ENCODE data around the gene R3HDM2. TPM values are rescaled to one million over a fixed set of nuclear protein-coding genes. Genes with fewer than 3 reads are reported as not detected.

The R3HDM2 gene
- total RNA-seq, 2 donors from 2014 or later: 47.6 to 66.5 TPM

DNA sequence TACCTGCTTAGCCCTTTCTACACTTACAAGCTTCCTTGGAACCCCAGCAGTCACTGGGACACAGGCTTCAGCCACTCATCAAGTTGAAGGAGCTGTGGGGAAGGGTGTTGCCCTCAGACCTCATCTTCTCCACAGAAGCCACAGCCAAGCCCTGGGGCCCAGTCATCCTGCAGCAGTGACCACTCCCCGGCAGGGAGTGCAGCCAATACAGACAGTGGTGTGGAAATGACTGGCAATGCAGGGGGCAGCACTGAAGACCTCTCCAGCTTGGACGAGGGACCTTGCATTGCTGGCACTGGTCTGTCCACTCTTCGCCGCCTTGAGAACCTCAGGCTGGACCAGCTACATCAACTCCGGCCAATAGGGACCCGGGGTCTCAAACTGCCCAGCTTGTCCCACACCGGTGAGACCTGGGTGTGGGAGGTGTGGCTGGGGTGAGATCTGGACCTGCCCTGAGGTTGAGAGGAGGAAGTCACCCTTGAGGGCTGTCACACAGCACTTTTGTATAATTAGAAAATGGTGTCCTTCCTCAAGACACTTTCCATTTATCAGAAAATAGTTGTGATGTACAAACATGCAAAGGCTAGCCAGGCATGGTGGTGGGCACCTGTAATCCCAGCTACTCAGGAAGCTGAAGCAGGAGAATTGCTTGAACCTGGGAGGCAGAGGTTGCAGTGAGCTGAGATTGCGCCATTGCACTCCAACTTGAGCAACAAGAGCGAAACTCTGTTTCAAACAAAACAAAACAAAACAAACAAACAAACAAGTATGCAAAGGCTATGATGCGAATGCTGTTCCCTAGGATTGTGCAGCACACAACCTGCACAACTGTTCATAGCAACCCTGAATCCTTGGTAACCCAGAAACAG, 38.7 kb upstream of the R3HDM2 start:
- intact Hi-C loops (cut with DNase I): no loop called here
- ATAC-seq: no peak
- no peak for DNase-seq

DNA sequence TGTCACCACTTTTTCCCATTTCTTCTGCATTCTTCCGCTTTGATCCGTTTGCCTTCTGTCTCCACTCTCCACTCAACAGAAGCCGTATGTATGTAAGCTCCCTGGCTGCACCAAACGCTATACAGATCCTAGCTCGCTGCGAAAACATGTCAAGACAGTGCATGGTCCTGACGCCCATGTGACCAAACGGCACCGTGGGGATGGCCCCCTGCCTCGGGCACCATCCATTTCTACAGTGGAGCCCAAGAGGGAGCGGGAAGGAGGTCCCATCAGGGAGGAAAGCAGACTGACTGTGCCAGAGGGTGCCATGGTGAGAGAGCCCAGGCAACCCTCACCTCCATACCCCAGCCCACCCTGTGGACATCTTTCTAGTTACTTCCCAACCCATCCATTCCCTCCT, 37.1 kb upstream of the R3HDM2 start:
- intact Hi-C loops (cut with DNase I): no loop called here
- ATAC-seq (no peak), DNase-seq (no peak)

DNA sequence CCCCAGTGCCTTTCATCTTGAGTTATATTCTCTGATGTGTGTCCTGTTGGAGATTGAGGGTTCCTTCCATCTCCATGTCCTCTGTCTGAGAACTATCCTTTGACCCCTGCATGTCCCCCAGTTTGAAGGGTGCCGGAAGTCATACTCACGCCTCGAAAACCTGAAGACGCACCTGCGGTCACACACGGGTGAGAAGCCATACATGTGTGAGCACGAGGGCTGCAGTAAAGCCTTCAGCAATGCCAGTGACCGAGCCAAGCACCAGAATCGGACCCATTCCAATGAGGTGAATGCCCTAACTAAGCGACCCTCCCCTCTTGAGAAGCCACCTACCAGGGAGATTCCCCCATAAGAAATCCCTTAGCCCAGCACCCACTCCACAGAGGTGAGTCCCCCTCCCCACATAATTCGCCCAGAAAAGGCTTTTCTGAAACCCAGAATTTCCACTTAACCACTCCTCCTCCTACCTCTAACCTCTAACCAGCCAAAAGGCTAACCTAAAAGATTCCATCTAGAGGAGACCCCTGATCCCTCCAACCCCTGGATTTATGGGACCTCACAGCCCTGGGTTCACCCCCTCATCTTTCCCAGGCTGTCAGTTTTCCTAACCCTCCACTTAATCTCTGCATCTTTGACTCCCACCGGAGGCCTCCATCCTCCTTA, 36.5 kb upstream of the R3HDM2 start:
- no peak for ATAC-seq
- intact Hi-C loops (cut with DNase I): no loop called here
- no peak for DNase-seq

DNA sequence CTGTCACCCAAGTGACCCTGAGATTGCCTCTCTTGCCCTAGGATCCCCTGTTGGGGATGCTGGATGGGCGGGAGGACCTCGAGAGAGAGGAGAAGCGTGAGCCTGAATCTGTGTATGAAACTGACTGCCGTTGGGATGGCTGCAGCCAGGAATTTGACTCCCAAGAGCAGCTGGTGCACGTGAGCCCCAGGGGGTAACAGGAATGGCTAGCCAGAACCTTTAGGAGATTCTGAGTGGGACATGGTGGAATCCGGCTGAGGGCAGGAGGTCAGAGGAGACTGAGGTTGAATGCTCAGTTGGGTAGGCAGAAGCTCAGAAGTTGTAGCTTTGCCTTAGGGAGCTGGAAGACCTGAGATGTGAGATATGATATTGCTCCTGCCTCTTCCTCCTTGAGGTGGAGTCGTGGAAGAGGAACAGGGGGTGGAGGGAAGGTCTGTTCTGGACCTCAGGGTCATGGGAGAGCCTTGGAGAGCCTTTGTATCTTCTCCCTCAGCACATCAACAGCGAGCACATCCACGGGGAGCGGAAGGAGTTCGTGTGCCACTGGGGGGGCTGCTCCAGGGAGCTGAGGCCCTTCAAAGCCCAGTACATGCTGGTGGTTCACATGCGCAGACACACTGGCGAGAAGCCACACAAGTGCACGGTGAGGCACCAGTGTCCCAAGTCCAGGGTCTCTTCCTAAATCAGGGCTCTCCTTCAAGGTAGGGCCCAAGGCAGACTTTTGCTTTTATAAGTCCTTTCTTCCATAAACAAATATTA, 35.1 kb upstream of the R3HDM2 start:
- intact Hi-C loops (cut with DNase I): no loop called here
- no peak for DNase-seq
- ATAC-seq: no peak

DNA sequence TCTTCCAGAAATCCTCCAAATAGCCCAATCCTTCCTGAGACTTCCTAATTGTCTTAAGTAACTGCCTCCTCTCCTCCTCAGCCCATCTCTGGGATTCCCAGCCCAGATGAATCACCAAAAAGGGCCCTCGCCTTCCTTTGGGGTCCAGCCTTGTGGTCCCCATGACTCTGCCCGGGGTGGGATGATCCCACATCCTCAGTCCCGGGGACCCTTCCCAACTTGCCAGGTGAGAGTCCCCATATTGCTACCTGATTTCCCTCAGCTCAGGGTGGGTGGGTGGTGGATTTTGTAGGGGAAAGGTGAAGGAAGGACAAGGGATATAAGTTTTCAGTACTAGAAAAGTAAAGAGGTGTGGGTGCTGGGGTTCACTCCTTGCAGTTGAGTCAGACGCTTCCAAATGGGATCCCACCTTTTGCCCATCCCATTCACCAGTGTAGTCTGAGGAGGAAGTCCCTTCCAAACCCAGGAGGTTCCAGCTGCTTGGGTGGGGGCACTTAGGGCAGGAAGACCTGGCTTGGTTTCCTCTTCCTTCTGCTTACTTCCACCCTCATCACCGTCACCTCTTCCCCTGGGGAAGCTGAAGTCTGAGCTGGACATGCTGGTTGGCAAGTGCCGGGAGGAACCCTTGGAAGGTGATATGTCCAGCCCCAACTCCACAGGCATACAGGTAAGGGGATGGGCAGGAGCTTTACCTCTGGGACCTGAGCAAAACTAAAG, 34.3 kb upstream of the R3HDM2 start:
- no peak for ATAC-seq
- DNase-seq: no peak
- intact Hi-C loops (cut with DNase I): no loop called here

DNA sequence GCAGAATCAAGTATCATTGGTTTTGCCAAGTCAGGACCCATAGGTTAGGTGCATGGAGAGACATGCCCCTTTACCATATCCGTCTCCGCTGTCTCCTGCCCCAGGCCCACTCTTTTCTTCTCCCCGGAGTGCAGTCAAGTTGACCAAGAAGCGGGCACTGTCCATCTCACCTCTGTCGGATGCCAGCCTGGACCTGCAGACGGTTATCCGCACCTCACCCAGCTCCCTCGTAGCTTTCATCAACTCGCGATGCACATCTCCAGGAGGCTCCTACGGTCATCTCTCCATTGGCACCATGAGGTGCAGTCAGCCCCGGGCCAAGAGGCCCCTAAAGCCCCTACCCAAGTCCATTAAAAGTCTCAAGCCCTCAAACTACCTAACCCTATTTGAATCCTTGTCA, 33.7 kb upstream of the R3HDM2 start:
- ATAC-seq (no peak), DNase-seq (no peak)
- intact Hi-C loops (cut with DNase I): no loop called here

DNA sequence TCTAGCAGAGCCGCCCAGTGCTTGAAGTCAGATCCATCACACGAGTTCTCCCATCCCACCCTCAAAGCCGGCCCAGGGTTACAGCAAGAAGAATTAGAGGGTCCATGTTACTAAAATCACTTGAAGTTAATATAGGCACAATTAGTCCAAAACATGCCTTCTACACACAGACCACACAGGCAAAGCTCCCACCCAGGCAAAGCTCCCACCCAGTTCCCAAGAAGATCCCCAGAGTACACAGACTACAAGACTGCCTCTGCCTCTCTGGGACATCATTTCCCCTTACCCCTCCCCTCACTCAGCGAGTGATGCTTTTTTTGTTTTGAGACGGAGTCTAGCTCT, 32.0 kb upstream of the R3HDM2 start:
- ATAC-seq: no peak
- intact Hi-C loops (cut with DNase I): no loop called here
- no peak for DNase-seq

DNA sequence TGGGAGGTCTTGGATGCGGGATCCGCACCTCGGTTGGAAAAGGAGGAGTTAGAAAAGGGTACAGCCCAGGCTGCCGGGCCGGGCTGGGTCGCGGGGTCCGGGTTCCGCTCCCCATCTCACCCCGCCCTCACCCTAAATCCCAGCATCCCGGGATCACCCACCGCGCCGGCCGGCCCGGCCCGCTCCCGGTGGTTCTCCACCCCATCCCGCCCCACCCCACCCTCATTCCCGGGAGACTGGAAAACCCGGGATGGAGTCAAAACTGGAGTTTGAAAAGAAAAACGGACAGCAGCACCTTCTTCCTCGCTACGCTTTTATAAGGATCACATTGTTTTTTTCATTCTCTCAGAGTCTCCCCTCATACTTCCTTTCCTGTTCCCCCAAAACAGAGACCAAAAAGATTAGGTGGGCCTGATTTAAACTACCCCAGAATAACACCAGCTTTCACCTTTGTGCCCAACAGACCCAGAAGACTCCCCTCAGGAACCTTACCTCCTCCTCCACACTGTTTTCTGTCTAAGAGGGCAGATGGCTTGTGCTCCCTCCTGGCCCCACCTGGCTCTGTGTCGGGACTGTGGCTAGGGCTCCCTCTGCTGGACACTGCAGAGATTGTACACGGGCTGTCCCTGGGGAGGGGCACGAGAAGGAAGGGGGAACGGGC, 31.5 kb upstream of the R3HDM2 start:
- DNase-seq (peak; percentile 88), ATAC-seq (peak; percentile 73 to 76)
- intact Hi-C loops (cut with DNase I): no loop called here

DNA sequence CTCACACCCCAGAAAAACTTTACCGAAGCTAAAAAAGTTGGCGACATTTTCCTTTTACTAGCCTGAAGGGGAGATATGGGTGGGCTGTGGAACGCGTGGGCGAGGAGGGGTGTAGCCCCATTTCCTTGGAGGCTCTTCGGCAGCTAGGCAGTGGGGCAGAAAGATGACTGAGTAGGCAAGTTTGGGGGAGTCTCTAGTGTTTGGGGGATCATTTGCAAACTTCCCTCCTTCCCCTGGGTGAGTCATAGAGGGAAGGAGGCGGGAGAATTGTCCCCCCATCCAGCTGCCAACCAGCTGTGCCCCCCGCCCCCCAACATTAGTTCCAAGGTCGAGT, 31.0 kb upstream of the R3HDM2 start:
- intact Hi-C loops (cut with DNase I): no loop called here
- ATAC-seq: no peak
- DNase-seq: no peak

DNA sequence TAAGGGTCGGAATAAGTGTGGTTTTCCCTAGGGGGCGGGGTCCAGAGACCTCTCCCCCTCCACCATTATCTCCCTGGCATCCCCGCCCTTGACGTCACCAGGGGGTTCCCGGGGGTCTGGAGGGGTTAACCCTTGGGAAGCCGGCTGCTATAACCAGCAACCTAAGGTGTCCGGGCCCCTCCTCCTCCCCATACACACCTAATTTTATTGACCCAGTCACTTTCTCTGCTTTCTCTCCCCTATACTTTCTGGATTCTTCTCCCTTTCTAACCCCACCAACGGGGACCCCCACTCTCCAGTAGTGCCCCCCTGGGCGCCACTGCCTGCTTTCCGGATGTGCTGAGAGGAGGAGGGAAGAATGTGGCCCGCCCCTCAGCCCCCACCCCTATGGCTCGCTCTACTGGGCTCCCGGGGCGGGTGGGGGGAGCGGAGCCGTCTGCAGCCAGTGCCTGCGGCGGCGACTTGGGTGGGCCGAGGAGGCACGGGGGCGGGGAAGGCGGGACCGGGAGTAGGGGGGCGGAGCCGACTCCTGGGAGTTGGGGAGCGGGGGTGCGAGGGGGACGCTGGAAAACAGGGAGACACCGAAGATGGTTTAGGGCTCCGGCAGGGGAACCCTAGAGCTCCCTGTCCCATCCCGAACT, 30.6 kb upstream of the R3HDM2 start:
- DNase-seq: peak; percentile 74
- peak; percentile 35 to 64 for ATAC-seq
- intact Hi-C loops (cut with DNase I): no loop called here

DNA sequence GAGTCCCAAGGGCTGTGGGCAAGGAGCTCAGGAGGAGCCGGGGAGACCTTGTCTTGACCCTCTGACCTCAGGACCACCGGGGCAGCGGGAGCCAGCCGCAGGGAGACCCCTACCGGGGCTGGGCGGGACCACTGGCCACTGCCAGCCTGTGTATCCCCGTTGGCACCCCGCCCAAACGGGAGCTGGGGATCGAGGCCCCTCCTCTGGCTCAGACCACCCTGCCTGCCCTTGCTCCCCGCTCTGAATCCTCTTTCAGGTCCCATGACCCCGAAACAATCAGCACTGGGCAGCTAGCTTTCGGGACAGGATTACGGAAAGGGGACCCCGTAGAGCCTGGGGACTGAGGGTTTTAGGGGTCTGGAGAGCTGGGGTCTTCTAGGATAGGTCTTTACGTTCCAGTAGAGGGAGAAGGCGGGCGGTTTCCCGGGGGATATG, 30.0 kb upstream of the R3HDM2 start:
- DNase-seq: no peak
- intact Hi-C loops (cut with DNase I): no loop called here
- ATAC-seq: no peak

DNA sequence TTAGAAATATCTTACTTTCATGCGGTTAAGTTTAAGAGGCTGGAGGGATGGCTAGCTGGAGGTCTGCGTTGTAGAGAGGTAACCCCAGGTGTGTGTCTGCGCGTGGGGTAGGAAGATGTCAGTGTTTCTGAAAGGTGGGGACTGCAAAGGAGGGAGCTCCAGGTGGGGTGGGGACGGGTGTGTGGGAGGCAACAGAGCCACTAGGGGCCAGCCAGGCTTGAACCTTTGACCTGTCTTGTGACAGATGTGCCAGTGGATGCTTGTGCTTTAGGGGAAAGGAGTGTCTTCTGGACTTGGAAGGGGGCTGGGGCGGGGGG, 29.6 kb upstream of the R3HDM2 start:
- intact Hi-C loops (cut with DNase I): no loop called here
- no peak for DNase-seq
- ATAC-seq: no peak

DNA sequence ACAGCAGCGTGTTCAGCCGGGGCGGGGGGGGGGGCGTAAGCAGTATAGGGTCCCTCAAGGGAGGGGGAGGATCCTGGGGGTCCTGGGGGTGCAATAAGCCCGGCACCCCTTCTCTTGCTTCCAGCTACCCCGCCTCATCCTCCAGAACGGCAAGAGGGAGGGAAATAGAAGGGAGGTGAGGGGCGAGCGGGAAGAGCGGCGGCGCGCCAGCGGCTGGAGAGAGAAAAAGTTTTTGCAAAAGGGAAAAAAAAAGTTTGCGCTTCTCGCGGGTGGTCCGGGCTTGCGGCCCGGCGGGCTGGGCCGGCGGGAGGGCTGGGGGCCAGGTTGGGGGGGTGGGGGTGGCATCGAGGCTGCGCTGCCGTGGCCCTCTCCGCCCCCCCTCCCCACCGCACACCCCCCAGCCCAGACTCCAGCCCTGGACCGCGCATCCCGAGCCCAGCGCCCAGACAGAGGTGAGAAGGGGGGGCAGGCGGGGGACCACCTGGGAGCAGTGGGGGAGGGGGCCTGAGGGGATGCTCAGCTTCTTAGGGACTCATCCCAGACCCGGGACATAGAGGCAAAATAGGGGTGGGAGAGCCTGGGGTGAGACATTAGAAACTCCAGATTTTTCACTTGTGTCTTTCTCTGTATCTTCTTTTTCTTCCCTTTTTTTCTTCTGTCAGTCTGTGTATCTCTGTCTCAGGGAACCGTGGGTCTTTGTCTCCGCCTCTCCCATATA, 29.1 kb upstream of the R3HDM2 start, which contains the start of gene GLI1:
GLI1 (plus strand) TSS at position 36 of the 718 bp plus-strand sequence. CDS start 3,907 bp downstream, outside the sequence.
- ATAC-seq: peak; percentile 42 to 51
- DNase-seq: no peak
- intact Hi-C loops (cut with DNase I): loop anchor here in 1 of 2 donors (5.0 kb wide), 1 partner anchor 248 kb away; no protein-coding TSS in a partner anchor

DNA sequence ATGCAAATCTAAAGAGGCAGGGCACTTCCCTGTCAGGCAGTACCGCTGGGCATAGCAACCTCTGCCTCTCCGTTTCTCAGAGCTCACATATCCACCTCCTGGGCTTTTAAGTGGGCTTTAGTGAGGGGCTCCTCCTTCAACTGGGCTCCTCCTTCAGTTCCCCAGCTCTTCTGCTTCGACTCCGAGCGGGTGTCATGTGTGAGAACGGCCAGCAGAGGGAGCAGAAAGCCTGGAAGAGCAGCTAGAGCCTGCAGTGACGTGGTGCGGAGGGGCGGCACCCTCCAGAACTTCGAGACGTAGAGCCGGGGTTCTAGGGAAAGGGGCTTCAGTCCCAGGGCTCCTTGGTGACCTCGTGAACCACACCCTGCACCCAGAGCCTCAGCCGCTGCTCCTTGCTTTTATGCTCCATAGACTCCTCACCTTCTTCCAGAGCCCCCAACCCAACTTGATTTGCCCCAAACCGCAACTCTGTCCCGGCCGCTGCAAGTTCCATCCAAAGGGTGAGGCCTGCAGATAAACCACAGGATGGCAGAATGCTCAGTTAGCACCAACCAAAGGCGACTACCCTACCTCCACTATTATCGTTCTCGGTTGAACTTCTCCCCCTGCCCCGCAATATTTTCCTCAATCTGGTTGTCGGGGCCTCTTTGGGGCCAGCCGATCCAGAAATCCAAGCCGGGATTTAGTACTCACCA, 28.4 kb upstream of the R3HDM2 start:
- intact Hi-C loops (cut with DNase I): loop anchor here in 1 of 2 donors (5.0 kb wide), 1 partner anchor 247 kb away; no protein-coding TSS in a partner anchor
- ATAC-seq: peak; percentile 78

DNA sequence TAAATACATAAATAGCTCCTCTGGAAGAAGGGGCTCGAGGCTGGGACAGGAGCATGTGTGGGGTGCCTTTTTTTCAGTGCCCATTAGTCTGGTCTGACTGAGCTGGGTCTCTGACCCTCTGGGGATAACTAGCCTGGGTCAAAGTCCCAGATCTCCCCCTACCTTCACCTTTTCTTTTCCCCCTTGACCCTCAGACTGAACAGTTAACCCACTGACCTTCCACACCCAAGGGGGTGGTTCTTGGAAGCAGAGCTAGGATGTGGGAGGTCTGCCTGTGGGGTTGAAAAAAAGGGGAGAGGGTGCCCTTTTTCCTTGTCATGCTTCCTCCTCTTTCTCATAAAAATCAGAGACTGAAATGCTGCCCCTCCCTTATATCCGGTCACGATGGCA, 27.8 kb upstream of the R3HDM2 start:
- DNase-seq: no peak
- no peak for ATAC-seq
- intact Hi-C loops (cut with DNase I): loop anchor here in 1 of 2 donors (5.0 kb wide), 1 partner anchor 246 kb away; no protein-coding TSS in a partner anchor

More for the DNA sequence above, 28.4 kb upstream of the R3HDM2 start:
- peak; percentile 94 for DNase-seq

DNA sequence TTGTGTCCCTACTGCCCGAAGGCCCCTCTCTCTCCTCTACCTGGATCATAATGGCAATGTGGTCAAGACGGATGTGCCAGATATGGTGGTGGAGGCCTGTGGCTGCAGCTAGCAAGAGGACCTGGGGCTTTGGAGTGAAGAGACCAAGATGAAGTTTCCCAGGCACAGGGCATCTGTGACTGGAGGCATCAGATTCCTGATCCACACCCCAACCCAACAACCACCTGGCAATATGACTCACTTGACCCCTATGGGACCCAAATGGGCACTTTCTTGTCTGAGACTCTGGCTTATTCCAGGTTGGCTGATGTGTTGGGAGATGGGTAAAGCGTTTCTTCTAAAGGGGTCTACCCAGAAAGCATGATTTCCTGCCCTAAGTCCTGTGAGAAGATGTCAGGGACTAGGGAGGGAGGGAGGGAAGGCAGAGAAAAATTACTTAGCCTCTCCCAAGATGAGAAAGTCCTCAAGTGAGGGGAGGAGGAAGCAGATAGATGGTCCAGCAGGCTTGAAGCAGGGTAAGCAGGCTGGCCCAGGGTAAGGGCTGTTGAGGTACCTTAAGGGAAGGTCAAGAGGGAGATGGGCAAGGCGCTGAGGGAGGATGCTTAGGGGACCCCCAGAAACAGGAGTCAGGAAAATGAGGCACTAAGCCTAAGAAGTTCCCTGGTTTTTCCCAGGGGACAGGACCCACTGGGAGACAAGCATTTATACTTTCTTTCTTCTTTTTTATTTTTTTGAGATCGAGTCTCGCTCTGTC, 26.1 kb upstream of the R3HDM2 start:
- ATAC-seq: no peak
- no peak for DNase-seq
- intact Hi-C loops (cut with DNase I): loop anchor here in 1 of 2 donors (5.0 kb wide), 1 partner anchor 245 kb away; no protein-coding TSS in a partner anchor
